SK-N-SH (cell line): ENCODE results near the gene TPRG1.

ENCODE experiments used
- EP300 ChIP-seq, 2 experiments: IDR thresholded peaks; 2 replicates each; pipeline versions ENCODE4 v1.4.0 to v1.6.1; 2012; ENCODE audit warnings: borderline replicate concordance in 1 of 2, low read depth in 1 of 2, low read length in 1 of 2
- EZH2phosphoT487 ChIP-seq: fragments of 200-600 bp; sonication (generic); IDR thresholded peaks from 2 replicates; pipeline ENCODE4 v1.6.1; 2017; ENCODE audit warnings: low read depth, mixed run types, mild to moderate bottlenecking, antibody characterized with exemption, moderate library complexity, borderline replicate concordance
- FOSL2 ChIP-seq: IDR thresholded peaks from 2 replicates; pipeline ENCODE4 v1.4.0; 2012; ENCODE audit warnings: low read depth, mild to moderate bottlenecking, moderate library complexity, borderline replicate concordance
- FOXJ3 ChIP-seq: sonication (generic); formaldehyde crosslinking; IDR thresholded peaks from 2 replicates; pipeline ENCODE4 v1.5.1; 2020; ENCODE audit warnings: mild to moderate bottlenecking, missing genetic modification reagents
- FOXM1 ChIP-seq: IDR thresholded peaks from 2 replicates; pipeline ENCODE4 v1.4.0; 2012; ENCODE audit warnings: low read depth, mild to moderate bottlenecking
- JUND ChIP-seq: IDR thresholded peaks from 2 replicates; pipeline ENCODE4 v1.4.0; 2012
- MEF2A ChIP-seq: IDR thresholded peaks from 2 replicates; pipeline ENCODE4 v1.4.0; 2012; ENCODE audit warnings: low read depth, borderline replicate concordance
- NFIC ChIP-seq: IDR thresholded peaks from 2 replicates; pipeline ENCODE4 v1.4.0; 2012; ENCODE audit warnings: borderline replicate concordance
- RXRA ChIP-seq: IDR thresholded peaks from 2 replicates; pipeline ENCODE4 v1.4.0; 2012; ENCODE audit warnings: low read depth, mild to moderate bottlenecking, borderline replicate concordance
- SIN3A ChIP-seq: IDR thresholded peaks from 2 replicates; pipeline ENCODE4 v1.6.1; 2012; ENCODE audit warnings: low read depth, mild to moderate bottlenecking, low read length, moderate library complexity, borderline replicate concordance
- TAF1 ChIP-seq: IDR thresholded peaks from 2 replicates; pipeline ENCODE4 v1.6.1; 2012; ENCODE audit warnings: low read depth, mild to moderate bottlenecking, low read length, moderate library complexity, borderline replicate concordance
- TF ChIP-seq, protein P1 (sequence below): fragments of 200-600 bp; sonication (generic); IDR thresholded peaks from 2 replicates; pipeline ENCODE4 v1.6.1; 2017; ENCODE audit warnings: antibody characterized with exemption, mild to moderate bottlenecking, moderate library complexity
- TF ChIP-seq, protein P2 (sequence below): IDR thresholded peaks from 2 replicates; pipeline ENCODE4; 2012

DNA sequence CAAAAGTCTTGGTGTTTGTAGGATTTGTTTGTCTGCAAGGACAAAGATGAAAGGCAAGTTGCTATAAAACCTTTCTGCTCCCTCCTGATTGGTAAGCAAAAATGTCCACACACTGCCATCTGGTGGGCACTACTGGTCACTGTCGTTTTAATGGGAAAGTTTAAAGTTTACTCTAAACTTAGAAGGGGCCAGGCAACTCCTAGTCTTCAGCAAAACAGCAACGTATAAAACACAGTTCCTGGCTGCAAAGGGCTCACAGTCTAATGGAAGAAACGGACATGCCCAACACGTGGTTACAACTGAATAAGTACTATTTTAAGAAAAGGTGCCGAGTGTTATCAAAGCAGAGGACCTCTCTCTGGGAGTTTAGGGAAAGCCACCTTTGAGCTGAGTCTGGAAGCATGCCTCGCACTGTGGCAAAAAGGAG is 23.7 kb upstream of the TPRG1 start:
- TF ChIP-seq, protein P1, sequence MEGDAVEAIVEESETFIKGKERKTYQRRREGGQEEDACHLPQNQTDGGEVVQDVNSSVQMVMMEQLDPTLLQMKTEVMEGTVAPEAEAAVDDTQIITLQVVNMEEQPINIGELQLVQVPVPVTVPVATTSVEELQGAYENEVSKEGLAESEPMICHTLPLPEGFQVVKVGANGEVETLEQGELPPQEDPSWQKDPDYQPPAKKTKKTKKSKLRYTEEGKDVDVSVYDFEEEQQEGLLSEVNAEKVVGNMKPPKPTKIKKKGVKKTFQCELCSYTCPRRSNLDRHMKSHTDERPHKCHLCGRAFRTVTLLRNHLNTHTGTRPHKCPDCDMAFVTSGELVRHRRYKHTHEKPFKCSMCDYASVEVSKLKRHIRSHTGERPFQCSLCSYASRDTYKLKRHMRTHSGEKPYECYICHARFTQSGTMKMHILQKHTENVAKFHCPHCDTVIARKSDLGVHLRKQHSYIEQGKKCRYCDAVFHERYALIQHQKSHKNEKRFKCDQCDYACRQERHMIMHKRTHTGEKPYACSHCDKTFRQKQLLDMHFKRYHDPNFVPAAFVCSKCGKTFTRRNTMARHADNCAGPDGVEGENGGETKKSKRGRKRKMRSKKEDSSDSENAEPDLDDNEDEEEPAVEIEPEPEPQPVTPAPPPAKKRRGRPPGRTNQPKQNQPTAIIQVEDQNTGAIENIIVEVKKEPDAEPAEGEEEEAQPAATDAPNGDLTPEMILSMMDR, result peak; percentile 83
- no peak for TF ChIP-seq EP300 (IDR thresholded peaks at IDR 0.05; ENCODE audit: borderline replicate concordance in 1 of 2, low read depth in 1 of 2, low read length in 1 of 2)
- TF ChIP-seq JUND, result no peak
- TF ChIP-seq TAF1, result no peak
- TF ChIP-seq NFIC, result no peak
- no peak for TF ChIP-seq MEF2A
- no peak for TF ChIP-seq FOSL2
- TF ChIP-seq RXRA, result no peak
- no peak for TF ChIP-seq FOXM1
- no peak for TF ChIP-seq EZH2phosphoT487
- no peak for TF ChIP-seq SIN3A
- no peak for TF ChIP-seq FOXJ3 (CRISPR knock-in tag)
- TF ChIP-seq, protein P2, sequence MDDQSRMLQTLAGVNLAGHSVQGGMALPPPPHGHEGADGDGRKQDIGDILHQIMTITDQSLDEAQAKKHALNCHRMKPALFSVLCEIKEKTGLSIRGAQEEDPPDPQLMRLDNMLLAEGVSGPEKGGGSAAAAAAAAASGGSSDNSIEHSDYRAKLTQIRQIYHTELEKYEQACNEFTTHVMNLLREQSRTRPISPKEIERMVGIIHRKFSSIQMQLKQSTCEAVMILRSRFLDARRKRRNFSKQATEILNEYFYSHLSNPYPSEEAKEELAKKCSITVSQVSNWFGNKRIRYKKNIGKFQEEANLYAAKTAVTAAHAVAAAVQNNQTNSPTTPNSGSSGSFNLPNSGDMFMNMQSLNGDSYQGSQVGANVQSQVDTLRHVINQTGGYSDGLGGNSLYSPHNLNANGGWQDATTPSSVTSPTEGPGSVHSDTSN, result no peak
